ENCODE measurements around the gene CHEK2.
"Not testable (repeated sequence)": the region's sequence is repeated elsewhere in the genome, so short reads cannot be mapped to it uniquely, and the experiment has no call there.

CHEK2 gene

DNA sequence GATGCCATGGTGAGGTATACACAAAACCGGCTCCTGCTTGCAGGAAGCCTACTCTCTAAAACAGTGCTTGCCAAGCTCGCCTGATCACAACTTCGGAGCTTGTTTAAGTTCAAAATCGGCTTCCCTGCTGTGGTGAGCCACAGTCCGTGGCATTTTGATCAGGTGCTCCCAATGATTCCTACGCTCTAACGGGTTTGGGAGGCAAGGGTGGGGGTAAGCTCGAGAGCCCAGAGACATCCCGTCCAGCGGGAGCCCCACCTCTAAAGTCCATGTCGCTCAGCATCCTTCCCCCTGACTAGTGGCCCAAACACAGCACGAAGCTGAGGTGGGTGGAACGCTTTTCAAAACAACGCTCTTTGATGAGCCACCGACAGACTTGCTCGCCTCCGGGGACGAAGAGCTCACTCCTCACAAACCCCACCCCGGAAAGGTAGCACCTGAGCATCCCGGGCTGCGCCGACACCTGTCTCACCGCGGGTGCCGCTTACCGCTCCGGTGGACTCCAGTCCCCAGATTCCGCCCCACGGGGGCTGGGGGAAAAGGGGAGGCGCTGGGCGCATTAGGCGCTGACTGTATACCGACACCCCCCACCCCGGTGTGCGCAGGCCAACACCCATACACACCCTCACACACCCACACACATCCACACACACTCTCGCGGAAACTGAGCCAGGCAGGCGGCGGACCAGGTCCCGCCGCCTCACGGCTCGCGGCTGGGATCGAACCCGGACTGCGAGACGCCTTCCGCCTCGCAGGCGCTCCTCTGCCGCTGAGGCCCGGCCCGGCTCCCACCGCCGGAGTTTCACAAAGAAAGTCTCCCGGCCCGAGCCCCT lies 62.6 kb downstream of the CHEK2 start:
- H3K4me3 ChIP-seq (ENCODE audit: low read depth, low read length), result peak overlapping the region; percentile 25
- peak; percentile 12 for DNase-seq (ENCODE audit: low read depth)

- peak; percentile 8 for DNase-seq (ENCODE audit: low read depth)
- not testable (repeated sequence) for H3K4me3 ChIP-seq (ENCODE audit: low read depth, low read length)
These were observed 63.5 kb downstream of the CHEK2 start for GRCh38 chr22:28678170-28678569.

DNA sequence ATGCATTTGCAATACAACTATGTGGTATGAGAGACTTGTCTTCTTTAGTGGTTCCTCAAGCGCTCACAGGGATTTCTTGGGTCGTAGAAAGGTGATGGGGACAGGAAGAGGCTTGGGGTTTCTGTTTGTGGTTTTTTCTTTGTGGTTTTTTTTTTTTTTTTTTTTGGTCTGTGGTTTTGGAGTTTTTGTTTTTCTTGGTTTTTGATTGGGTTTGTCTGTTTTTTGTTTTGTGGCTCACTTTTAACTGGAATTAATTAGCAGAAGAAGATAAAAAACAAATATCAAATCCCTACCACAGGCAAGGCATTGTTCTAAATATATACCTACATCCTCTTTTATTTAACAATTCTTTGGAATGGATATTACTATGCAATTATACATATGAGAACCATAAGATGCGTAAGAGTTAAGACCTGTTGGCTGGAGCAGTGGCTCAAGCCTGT lies 67.5 kb downstream of the CHEK2 start:
- DNase-seq (ENCODE audit: low read depth), result peak; percentile 88
- TF ChIP-seq MYC (IDR thresholded peaks at IDR 0.05; ENCODE audit: low read depth, low read length) (no peak), CTCF (IDR thresholded peaks at IDR 0.05; ENCODE audit: low read depth, low read length) (no peak), POLR2A (IDR thresholded peaks at IDR 0.05; ENCODE audit: extremely low read depth, insufficient read length) (no peak)
- TF ChIP-seq, protein P1, sequence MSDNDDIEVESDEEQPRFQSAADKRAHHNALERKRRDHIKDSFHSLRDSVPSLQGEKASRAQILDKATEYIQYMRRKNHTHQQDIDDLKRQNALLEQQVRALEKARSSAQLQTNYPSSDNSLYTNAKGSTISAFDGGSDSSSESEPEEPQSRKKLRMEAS (IDR thresholded peaks at IDR 0.05; ENCODE audit: low read depth, low read length), result no peak
- no peak overlapping the region for H3K4me3 ChIP-seq (ENCODE audit: low read depth, low read length)

DNA sequence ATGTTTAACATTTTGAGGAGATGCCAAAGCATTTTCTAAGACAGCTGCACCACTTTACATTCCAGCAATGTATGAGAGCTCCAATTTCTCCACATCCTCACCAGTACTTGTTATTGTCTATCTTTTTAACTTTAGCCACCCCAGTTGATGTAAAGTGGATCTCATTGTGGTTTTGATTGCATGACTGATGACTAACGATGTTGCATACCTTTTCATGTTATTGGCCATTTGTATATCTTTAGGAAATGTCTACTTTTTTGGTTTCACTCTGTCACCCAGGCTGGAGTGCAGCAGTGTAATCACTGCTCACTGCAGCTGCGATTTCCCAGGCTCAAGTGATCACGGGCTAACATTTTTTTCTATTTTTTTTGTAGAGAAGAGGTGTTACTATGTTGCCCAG lies 70.9 kb downstream of the CHEK2 start:
- no peak overlapping the region for H3K4me3 ChIP-seq (ENCODE audit: low read depth, low read length)
- TF ChIP-seq, protein P1 (IDR thresholded peaks at IDR 0.05; ENCODE audit: low read depth, low read length), result no peak
- TF ChIP-seq MYC (IDR thresholded peaks at IDR 0.05; ENCODE audit: low read depth, low read length) (no peak), CTCF (IDR thresholded peaks at IDR 0.05; ENCODE audit: low read depth, low read length) (no peak), POLR2A (IDR thresholded peaks at IDR 0.05; ENCODE audit: extremely low read depth, insufficient read length) (no peak)
- DNase-seq (ENCODE audit: low read depth), result peak; percentile 33

DNA sequence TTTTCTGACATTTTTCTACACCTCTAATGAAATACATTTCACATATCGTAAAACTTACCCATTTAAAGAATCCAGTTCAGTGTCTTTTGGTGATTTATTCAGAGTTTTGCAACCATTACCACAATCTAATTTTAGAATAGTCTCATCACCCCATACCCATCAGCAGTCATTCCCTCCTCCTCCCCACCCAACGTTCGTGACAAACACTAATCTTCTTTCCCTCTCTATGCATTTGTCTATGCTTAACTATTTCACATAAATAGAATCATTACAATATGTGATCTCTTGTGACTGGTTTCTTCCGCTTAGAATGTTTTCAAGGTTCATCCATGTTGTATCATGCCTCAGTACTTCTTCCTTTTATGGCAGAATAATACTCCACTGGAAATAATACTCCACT lies 71.5 kb downstream of the CHEK2 start:
- no peak overlapping the region for H3K4me3 ChIP-seq (ENCODE audit: low read depth, low read length)
- TF ChIP-seq MYC (IDR thresholded peaks at IDR 0.05; ENCODE audit: low read depth, low read length), result no peak
- DNase-seq (ENCODE audit: low read depth), result peak; percentile 71

- no peak overlapping the region for H3K4me3 ChIP-seq (ENCODE audit: low read depth, low read length)
- DNase-seq (ENCODE audit: low read depth), result no peak
- TF ChIP-seq CTCF (IDR thresholded peaks at IDR 0.05; ENCODE audit: low read depth, low read length) (no peak), MYC (IDR thresholded peaks at IDR 0.05; ENCODE audit: low read depth, low read length) (no peak), POLR2A (IDR thresholded peaks at IDR 0.05; ENCODE audit: extremely low read depth, insufficient read length) (no peak)
- TF ChIP-seq, protein P1 (IDR thresholded peaks at IDR 0.05; ENCODE audit: low read depth, low read length), result no peak
These were observed 72.2 kb downstream of the CHEK2 start for GRCh38 chr22:28669387-28669786.

DNA sequence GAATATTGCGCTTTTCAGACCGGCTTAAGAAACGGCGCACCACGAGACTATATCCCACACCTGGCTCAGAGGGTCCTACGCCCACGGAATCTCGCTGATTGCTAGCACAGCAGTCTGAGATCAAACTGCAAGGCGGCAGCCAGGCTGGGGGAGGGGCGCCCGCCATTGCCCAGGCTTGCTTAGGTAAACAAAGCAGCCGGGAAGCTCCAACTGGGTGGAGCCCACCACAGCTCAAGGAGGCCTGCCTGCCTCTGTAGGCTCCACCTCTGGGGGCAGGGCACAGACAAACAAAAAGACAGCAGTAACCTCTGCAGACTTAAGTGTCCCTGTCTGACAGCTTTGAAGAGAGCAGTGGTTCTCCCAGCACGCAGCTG lies 78.1 kb downstream of the CHEK2 start:
- not testable (repeated sequence) for H3K4me3 ChIP-seq (ENCODE audit: low read depth, low read length); DNase-seq (ENCODE audit: low read depth)

GRCh38 chr22:28658448-28658847 lies 83.2 kb downstream of the CHEK2 start:
- DNase-seq (ENCODE audit: low read depth), result no peak
- no peak overlapping the region for H3K4me3 ChIP-seq (ENCODE audit: low read depth, low read length)
- TF ChIP-seq, protein P1 (IDR thresholded peaks at IDR 0.05; ENCODE audit: low read depth, low read length), result no peak
- no peak for TF ChIP-seq CTCF (IDR thresholded peaks at IDR 0.05; ENCODE audit: low read depth, low read length)
- TF ChIP-seq POLR2A (IDR thresholded peaks at IDR 0.05; ENCODE audit: extremely low read depth, insufficient read length), result no peak
- TF ChIP-seq MYC (IDR thresholded peaks at IDR 0.05; ENCODE audit: low read depth, low read length), result no peak

All from NB4 (cell line).